Choroid plexus epithelial cell (primary cell): ENCODE measurements around the gene STK32A.
A peak's percentile ranks its signal among the peaks of the same experiment; 100 is the strongest.

Experiments
- DNase-seq: peaks from one replicate; pipeline ENCODE4 v3.0.0-alpha.2; 2010; ENCODE audit warnings: low read depth
- H3K4me3 ChIP-seq: 2 replicates; pipeline ENCODE4 v1.5.1; 2011; ENCODE audit warnings: low read depth, mild to moderate bottlenecking, control low read depth, low read length, moderate library complexity
- CTCF ChIP-seq: conservative IDR thresholded peaks from 2 replicates; pipeline ENCODE4 v1.5.1; 2011; ENCODE audit warnings: low read depth, mild to moderate bottlenecking, control low read depth, inconsistent platforms, low read length, moderate library complexity

The STK32A gene

GRCh38 chr5:147406636-147407035, 171.8 kb downstream of the STK32A start:
- DNase-seq: no peak
- TF ChIP-seq CTCF: no peak
- no peak overlapping the region for H3K4me3 ChIP-seq

- no peak for TF ChIP-seq CTCF
- DNase-seq: peak; percentile 71
- no peak overlapping the region for H3K4me3 ChIP-seq
Measured at GRCh38 chr5:147407094-147407681, 172.4 kb downstream of the STK32A start.

GRCh38 chr5:147408980-147409379, 174.2 kb downstream of the STK32A start:
- H3K4me3 ChIP-seq: no peak overlapping the region
- TF ChIP-seq CTCF: no peak
- peak; percentile 13 for DNase-seq

- H3K4me3 ChIP-seq: no peak overlapping the region
- no peak for DNase-seq
- no peak for TF ChIP-seq CTCF
Measured at GRCh38 chr5:147410496-147411358, 175.9 kb downstream of the STK32A start.

- DNase-seq: no peak
- H3K4me3 ChIP-seq: no peak overlapping the region
- TF ChIP-seq CTCF: no peak
Measured at GRCh38 chr5:147411359-147412319, 176.8 kb downstream of the STK32A start.

GRCh38 chr5:147412561-147412960, 177.7 kb downstream of the STK32A start:
- no peak for DNase-seq
- no peak overlapping the region for H3K4me3 ChIP-seq
- TF ChIP-seq CTCF: no peak
